Activated CD4-positive, alpha-beta T cell treated with anti-CD3 and anti-CD28 coated beads, Interleukin-2, amount 50 U/mL, for 1 hour (primary cell): ENCODE results near the gene ADD1.

Experiments
- DNase-seq: peaks from one replicate; pipeline ENCODE4 v3.0.0-alpha.2; 2020

The ADD1 gene

GRCh38 chr4:2823671-2824328, 19.8 kb upstream of the ADD1 start:
- no peak for DNase-seq

DNA sequence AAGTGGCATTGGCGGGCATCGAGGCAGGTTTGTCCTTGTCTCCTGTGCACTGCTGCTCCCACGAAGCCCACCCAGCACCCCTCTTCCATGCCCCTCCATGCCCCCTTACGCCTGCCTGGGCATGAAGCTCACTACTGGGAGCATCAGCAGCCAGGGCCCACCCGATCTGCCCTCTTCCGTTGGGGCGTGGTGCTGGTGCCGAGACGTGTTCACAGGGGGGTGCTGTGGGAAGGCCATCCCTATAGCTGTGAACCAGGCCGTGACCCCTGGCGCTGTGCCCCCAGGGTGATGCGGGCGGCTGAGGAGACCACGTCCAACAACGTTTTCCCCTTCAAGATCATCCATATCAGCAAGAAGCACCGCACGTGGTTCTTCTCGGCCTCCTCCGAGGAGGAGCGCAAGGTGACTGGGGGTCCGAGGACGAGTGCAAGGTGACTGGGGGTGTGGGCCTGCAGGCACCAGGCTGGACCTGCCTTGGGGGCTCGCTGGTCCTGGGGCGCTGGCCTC, 19.3 kb upstream of the ADD1 start:
- DNase-seq = no peak

- DNase-seq = no peak
Measured at GRCh38 chr4:2824836-2825381, 18.7 kb upstream of the ADD1 start.

- DNase-seq = no peak
Measured at GRCh38 chr4:2825740-2826139, 17.9 kb upstream of the ADD1 start.

- no peak for DNase-seq
Measured at GRCh38 chr4:2827071-2827873, 16.4 kb upstream of the ADD1 start.

DNA sequence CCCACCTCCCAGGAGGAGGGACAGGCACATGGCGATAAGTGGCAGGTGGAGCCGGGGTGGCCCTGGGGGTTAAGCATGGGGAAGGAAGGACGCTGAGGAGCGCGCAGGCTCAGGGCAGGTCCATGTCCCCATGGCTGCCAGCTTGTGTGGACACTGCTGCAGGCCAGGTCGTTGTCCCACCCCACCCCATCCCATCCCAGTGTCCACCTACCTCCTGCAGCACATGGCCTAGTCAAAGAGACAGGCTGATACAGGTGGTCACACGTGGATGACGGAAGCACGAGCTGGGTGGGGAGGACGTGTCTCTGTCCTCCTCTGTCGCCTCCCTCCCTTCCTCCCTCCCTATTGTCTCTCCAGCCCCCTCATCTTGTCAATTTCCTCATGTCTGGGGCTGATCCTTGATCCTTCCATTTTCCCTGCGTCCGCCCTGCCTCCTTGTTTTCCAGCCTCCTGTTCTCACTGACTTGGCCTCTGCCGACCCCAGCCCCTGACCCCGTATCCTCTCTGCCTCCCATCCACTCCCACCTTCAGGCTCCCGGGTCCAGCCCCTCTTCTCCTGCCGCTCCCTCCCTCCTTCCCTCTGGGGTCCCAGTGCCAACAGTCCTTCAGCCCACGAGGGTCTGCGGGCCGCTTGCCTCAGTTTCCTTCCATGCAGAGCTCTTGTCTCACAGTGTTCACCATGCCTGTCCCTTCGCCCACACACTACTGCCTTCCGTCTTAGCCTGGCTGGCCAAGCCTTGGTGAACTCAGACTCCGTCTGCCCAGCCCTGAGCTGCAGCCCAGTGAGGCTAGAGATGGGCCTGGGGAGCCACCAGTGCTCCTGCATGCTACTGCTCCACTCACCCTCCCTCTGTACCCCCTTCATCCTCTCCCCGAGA, 15.5 kb upstream of the ADD1 start:
- DNase-seq = no peak

DNA sequence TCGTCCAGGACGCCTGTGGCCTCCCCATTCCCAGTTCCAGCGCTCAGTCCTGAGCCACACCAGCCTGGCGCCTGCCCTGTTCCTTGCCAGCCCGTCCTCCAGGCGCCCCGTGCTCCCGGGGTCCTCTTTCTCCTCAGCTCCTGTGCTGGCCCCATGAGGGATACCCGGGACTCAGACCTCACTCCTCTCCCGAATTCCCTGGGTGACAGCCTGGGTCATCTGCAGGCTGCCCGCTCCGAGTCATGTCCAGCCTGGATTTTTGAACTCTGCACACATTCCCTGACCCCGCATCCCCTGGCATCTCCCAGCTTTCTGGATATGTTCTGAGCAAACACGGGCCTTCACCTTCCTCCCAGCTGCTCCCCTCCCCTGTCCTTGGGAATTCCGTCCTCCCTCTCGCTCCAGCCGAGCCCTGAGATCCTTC, 14.9 kb upstream of the ADD1 start:
- no peak for DNase-seq

DNA sequence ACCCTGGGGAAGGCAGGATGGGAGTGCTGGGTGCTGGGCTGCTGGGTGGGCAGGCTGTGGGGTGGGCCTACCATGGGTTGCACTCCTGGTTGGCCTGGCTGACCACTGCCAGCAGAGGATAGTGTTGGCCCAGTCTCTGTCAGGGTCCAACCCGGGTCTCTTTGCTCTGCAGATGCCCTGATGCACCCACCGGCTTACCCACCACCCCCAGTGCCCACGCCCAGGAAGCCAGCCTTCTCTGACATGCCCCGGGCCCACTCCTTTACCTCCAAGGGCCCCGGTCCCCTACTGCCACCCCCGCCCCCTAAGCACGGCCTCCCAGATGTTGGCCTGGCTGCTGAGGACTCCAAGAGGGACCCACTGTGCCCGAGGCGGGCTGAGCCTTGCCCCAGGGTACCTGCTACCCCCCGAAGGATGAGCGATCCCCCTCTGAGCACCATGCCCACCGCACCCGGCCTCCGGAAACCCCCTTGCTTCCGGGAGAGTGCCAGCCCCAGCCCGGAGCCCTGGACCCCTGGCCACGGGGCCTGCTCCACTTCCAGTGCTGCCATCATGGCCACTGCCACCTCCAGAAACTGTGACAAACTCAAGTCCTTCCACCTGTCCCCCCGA, 14.2 kb upstream of the ADD1 start:
- DNase-seq = no peak

GRCh38 chr4:2829933-2830451, 13.7 kb upstream of the ADD1 start:
- no peak for DNase-seq

DNA sequence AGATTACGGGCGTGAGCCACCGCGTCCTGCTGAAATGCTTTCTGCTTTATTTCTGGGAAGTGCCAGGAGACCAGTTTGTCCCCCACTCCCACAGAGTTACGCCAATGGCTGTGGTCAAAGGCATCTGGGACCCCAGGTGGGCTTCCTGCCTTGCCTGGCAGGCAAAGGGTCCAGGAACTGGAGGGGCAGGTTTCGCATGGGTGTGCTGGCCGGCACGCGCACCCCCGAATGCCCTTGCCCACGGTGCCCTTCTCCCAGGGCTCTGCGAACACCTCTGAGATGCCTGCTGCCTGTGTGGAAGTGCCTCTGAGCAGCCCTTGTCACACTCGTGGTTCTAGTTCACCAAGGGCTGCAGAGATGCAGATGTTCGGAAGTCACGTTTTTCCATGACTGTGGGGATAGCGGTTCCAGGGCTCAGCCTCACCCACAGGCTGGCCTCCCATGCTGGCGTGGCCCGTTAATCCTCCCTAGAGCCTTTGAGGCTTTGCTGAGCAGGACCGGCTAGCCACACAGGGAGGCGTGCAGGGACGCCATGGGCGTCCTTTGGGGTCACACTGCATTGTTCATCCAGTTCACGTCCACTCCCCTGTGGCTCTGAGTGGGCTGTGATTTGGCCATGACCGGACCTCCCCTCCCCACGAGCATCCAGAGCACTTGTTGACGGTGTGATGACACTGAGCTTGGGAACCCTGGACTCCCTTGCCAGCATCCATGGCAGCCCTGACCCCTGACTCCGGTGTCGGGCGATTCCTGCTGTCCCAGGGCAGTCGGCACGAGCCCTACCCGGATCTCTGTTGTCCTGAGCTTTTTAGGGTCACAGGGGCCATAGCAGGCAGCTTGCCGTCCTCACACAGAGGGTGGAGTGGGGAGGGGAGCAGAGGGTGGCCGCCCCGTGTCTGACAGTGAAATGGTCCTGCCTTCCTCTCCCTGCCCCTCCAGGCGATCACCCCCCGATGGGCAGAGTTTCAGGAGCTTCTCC, 12.7 kb upstream of the ADD1 start:
- no peak for DNase-seq

DNA sequence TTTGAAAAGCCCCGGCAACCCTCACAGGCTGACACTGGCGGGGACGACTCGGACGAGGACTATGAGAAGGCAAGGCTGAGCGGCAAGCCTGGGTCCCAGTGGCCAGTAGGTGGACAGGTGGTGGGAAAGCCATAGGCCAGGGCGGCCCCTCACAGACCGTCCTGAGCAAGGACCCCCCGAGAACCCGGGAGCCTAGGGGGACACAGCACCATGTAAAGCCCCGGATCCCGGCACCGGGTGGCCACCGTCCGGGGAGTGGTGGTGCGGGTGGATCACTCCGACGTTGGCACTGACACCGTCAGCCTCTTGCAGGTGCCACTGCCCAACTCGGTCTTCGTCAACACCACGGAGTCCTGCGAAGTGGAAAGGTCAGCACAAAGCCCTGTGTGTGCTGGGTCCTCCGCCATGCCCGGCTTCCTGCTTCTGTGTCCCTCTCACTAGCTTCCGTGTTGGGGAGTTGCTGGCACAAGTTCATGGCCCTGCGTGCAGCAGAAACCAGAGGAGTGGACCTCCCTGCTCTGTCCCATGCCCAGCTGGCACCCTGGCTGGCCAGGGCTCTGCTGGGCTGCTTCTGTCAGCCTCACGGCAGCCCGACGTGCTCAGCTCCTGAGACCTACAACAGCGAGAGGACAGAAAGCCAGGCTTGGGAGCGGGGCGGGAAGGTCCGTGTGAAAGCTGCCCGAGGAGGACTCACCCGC, 11.9 kb upstream of the ADD1 start:
- no peak for DNase-seq

DNA sequence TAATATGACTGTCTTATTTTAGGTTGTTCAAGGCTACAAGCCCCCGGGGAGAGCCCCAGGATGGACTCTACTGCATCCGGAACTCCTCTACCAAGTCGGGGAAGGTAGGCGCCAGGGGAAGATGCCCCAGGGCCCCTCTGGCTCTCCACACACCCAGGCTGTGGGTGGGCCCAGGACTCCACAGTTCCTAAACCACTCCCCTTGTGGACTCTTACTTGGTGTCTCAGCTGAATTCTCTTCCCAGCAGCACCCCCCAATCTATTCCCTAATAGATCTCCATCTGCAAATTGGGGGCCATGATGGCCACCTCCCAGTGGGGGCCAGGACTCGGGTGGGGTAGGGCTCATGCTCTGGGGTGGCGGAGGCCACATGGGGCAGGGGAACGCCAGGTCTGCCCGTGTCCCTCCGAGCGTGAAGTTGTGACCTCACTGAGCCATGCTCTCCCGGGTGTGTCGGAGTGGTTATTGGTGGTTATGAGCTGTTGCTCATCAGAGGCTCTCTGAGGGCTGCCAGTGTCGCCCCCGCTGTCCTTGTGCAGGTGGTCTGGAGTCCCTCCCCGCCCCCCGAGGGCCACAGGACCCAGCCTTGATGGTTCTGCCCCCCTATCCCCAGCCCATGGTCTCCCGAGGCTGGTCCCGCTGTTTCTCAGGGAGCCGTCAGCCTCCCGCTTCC, 11.2 kb upstream of the ADD1 start:
- no peak for DNase-seq

- DNase-seq = no peak
Measured at GRCh38 chr4:2832981-2833670, 10.5 kb upstream of the ADD1 start.

DNA sequence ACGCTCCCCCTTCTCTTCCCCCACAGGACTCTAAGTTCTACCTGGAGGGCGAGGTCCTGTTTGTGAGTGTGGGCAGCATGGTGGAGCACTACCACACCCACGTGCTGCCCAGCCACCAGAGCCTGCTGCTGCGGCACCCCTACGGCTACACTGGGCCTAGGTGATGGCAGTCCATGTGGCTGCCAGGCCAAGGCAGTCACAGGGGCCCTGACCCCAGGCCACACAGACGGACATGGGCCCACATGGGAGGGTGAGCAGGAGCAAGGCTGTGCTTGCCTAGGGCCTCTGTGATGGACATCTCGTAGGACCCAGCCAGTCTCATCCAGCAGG, 10.0 kb upstream of the ADD1 start:
- DNase-seq = no peak

DNA sequence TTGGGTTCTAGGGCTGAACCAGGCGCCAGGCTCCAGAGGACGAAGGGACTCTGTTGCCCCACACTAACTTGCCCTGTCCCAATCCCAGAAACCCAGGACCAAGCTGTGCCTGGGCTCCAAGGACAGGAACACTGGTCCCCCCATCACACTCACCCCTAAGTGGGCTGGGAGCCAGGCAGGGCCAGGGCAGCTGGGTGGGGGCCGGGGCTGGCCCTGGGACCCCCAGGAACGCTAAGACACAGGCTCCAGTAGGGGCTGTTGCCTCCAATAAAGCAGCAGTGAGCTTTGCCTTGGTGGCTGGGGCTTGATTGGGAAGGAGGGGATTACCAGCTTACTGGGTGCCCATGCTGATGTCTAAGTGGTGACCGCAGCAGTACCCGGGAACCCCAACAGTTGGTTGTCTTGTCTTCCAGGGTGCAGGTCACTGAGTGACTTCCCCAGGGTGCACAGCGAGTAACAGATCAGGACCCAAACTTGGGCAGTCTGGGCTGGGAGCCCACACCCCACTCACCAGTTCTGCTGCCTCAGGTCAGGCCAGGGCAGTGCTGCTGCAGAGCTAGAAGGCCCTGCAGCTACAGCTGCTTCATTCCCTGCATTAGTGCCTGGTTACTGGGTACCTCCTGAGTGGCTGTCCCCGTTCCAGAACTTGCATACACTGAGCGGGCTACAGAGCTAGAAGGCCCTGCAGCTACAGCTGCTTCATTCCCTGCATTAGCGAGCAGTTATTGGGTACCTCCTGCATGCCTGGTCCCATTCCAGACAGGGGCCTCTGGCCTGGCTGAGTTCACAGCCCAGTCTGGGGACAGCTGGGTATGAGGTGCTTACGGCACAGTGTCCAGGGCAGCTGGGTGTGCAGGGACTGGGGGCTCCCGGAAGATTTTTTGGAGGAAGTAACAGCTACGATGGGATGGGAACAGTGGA, 9.4 kb upstream of the ADD1 start:
- no peak for DNase-seq

DNA sequence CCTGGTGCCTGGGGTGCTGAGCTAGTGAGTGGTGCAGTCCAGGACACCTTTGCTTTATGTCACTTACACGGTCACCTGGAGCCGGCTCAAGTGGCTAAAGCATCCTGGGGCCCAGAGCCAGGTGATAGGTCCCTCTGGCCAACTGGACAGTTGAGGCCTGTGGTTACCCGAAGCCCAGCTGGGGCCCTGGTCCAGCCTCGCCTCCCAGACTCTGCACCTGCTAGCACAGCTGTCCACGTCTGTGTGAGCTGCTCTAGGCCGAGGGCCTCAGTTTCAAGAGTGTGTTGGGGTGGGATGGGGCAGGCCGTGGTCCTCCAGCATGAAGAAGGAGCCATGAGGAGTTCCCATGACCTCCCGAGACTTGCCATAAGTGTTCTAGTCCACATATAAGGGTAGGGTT, 7.7 kb upstream of the ADD1 start:
- no peak for DNase-seq

DNA sequence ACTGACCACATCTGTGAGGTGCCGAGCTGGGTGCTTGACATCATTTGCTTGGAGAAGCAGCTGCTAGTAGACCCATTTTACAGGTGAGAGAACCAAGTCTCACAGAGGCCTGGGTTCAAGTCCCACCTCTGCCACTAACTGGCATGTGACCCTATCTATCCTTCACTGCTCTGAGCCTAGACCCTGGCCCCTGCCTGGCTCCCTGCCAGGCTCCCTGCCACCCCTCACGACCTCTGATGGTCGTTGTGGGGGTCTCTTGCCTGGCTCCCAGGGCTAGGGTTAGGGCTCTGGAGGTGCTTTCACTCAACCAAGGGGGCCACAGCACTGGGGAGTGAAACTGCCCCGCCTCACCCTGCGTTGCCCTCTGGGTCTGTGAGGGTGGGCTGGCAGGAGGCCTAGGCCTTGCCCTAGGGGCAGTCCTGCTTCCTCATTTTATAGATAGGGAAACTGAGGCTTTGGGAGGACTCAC, 7.2 kb upstream of the ADD1 start:
- no peak for DNase-seq
